HG02610 (cell line): ENCODE data around the gene SLC35F3.
A peak's percentile ranks its signal among the peaks of the same experiment; 100 is the strongest.
"Not testable (repeated sequence)": the region's sequence is repeated elsewhere in the genome, so short reads cannot be mapped to it uniquely, and the experiment has no call there.

ENCODE experiments used
- ATAC-seq: cut with Tn5 transposase; IDR thresholded peaks from one replicate; pipeline ENCODE4 v1.9.1; 2021; ENCODE audit warnings: mild to moderate bottlenecking, moderate library complexity; ENCODE audit not compliant: unreplicated experiment

SLC35F3 gene

DNA sequence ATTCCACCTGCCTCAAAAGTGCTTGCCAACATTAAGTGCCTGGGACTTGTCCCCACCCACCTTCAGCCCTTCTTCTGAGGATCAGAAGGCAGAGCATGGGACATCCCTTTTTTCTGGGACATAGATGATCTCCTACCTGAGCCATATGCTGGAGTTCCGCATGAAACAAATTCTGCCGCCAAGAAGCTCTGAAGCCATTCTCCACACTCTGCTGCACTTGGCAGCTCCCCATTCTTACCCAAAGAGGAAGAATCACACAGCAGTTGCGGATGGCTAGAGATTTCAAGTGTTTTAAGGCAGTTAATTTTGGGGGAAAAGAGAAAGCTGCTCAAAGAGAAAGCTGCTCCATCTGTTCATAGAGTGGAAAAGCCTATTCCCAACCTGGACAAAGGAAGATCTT, 271.5 kb downstream of the SLC35F3 start:
- no peak for ATAC-seq

DNA sequence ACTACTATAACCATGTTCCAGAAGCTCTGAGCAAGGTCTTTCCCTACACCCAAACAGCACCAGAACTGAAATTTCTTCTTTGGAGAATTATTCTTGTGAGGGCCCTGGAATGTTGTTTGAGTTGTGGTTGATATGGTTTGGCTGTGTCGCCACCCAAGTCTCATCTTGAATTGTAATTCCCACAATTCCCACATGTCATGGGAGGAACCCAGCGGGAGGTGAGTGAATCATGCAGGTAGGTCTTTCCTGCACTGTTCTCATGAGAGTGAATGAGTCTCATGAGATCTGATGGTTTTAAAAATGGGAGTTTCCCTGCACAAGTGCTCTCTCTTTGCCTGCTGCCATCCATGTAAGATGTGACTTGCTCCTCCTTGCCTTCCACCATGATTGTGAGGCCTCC, 272.4 kb downstream of the SLC35F3 start:
- ATAC-seq, result not testable (repeated sequence)

DNA sequence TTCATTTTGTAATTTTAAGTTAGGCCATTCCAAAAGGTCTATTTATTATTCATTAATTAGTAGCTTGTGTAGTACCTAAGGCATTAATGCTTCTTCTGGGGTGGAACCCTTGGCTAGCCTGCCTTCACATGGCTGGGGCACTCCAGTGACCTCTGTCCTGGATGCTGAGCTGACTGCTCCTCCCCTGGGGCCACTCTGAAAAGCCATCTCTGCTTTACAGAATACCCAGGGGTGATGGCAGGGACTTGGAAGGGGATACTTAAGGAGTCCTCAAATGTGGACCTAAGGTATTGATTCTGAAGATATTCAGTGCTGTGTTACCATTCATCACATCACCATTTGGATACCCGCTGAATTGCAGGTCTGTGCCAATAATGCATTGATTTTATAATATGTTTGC, 281.0 kb downstream of the SLC35F3 start:
- no peak for ATAC-seq

DNA sequence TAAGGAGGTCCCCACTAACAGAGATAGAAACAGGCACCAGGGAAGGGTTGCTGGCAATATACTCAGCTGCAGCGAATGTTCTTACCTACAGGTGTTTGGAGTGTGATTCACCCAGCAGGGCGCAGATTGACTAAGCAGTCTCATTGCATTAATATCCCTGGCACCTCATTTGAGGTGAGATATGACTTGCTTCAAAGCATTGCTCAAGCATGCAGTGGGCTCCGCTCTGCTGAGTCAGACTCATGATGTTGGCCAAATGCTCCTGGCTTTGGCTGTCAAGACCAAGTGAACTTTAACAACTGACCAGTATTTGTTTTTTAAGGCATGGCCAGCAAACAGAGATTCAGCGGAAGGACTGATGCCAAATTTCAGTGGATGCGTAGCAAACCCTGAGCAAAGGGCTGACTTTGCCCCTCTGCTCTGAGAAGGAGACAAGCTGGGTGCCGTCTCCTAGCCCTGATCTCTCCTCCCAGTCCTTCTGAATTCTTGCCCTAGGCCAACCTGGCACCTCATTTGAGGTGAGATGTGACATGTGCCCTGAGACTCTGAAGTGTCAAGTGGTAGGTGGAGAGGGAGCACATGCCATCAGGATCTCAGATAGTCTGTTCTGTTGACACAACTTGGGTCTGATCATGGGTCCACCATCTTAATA, 281.7 kb downstream of the SLC35F3 start:
- ATAC-seq, result peak; percentile 87

DNA sequence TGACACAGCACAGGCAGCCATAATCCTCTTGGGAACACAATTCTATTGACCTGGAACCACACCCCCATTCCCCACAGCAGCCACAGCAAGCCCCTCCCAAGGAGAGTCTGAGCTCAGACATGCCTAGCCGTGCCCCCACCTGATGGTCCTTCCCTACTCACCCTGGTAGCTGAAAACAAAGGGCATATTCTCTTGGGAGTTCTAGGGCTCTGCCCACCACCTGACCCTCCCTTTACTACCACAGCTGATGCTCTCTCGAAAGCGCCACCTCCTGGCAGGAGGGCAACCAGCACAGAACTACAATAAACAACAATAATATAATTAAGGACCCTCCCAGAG, 283.9 kb downstream of the SLC35F3 start:
- ATAC-seq, result no peak

DNA sequence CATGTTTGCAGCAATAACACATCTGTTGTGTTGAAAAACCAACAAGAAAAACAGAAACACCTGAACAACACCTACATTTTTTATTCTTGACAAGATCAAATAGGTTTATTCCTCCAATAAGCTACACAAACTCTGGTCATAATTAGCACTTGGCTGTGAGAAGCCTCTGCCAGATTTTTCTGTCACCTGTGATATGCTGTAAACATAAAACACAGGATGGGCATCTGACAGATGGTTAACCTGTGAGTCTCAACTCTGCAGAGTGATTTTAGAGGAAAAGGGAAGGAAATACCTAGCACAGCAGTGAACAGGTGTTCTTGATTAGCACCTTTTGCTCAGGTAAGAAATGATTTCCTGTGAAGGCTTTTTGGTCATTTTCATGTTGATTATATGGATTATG, 293.4 kb downstream of the SLC35F3 start:
- ATAC-seq, result no peak

DNA sequence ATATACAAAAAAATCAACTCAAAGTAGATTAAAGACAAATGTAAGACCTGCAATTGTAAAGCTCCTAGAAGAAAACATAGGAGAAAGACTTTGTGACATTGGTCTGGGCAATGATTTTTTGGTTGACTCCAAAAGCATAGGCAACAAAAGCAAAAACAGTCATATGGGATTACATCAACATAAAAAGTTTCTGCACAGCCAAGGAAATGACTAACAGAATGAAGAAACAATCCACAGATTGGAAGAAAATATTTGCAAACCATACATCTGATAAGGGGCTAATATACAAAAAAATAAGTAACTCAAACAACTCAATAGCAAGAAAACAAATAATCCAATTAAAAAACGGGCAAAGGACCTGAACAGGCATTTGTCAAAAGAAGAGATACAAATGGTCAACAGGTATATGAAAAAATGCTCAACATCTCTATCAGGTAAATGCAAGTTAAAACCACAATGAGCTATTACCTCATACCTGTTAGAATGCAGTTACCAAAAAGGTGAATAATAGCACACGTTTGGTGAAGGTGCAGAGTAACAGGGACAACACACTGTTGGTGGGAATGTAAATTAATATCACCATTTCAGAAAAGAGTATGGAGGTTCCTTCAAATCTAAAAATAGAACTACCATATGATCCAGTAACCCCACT, 295.1 kb downstream of the SLC35F3 start:
- no peak for ATAC-seq

DNA sequence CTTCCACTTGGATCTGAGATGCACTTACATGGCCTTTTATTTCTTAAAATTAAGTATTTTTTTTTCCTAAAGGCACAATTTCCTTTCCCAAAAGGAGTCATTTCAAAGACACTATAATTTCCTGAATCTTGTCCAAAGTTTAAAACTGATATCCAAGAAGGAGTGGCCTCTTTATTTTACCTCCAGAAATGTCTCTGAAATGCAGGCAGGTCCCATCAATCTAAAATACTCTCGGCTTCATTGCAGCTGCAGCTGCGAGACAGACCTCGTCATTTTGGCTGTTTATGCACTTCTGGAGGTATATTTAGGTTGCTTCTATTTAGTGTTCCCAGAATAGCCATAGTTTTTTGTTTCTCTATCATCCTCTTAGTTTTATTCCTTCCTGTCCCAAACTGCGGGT, 296.1 kb downstream of the SLC35F3 start:
- ATAC-seq, result no peak

DNA sequence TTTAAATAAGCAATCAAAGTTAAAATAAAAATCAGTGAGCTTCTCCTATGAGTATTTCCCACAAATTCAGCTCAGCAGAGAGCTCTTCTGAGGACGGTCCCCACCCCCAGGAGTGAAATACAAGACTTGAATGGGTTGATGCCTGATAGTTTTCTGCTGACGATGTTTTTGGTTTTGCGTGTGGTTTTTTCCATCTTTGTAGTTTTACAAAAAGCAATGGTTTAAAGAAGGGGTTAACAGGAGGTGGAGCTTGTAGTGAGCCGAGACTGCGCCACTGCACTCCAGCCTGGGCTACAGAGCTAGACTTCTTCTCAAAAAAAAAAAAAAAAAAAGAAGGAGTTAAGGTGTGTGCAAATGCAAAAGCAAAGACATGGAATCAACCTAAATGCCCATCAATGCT, 297.1 kb downstream of the SLC35F3 start:
- no peak for ATAC-seq

DNA sequence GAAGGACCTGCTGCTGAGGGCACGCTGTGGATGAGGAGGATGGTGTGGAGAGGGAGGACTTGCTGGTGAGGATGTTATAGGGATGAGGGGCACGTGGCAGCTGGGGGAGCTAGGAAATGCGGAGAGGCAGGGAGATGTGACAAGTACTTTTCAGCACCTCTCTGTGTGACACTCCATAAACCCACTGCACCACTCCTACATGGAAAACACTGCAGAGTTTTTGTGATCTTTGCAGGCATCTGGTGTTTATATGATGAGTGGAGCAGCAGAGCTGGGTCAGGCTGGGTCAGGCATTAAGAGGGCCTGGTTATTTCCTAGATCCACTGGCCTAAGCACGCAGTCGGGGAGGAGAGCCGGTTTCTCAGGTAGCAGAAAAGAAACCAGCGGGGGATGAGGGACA, 301.5 kb downstream of the SLC35F3 start:
- ATAC-seq, result no peak

DNA sequence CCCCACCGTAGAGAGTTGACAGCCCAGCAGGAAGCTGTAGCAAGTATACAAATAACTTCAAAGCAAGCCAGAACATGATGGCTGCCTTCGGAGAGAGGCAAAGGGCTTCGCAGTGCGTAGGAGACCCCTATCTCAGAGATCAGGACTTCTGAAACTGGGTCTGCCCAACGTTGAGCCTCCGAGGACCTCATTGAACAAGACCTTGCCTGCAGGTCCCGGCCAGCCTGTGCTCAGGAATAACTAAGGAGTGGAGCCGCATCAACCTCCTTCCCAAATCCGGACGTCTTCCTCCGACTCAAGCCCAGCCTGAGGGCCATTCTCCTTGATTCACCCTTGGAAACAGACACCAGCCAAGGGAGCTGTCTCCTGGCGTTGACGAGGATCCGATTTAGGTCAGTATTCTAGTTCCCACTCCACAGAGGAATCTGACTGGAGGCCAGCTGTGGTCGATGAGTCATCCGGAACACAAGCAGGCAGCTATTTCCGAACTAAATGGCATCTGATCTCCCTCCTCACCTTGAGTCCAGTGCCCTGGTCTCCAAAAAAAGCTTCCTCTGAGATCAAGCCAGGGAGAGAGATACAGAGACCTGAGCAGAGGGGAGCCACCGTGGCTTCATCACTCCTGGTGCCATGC, 302.3 kb downstream of the SLC35F3 start:
- no peak for ATAC-seq

DNA sequence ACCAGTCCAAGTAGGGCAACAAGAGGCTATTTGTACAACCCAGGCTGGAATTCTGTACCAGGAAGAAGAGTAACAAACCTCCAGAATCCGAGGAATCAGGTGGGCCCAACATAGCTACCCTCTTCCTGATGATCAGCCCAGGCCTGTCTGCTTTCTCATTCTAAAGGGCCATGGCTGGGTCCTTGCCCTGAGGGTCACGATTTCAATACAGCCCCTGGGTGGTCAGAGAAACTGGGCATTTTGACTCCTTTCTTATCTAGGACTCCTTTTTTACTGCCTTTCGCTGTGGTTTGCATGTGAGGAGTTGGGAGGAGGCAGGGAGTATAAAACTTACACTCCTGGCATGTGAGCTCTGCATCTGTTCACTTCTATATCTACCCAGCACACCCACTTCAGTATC, 303.9 kb downstream of the SLC35F3 start:
- no peak for ATAC-seq

DNA sequence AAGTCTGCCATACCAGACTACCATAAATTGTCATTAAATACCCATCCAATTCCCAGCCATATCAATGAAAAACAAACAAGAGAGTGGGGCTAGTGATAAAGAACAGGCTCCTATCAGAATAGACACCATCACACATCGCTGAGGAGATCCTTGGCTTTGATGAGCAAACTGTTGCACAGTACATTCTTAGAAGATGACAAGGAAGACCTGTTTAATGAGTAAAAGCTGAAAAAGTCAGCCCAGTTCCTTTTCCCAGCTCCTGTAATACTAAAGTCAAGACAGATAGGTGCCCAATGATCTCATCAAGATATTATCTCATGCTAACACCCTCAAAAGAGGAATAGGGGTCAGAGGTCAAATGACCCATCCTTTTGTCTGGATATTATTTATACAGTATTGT, 304.3 kb downstream of the SLC35F3 start:
- ATAC-seq, result no peak

DNA sequence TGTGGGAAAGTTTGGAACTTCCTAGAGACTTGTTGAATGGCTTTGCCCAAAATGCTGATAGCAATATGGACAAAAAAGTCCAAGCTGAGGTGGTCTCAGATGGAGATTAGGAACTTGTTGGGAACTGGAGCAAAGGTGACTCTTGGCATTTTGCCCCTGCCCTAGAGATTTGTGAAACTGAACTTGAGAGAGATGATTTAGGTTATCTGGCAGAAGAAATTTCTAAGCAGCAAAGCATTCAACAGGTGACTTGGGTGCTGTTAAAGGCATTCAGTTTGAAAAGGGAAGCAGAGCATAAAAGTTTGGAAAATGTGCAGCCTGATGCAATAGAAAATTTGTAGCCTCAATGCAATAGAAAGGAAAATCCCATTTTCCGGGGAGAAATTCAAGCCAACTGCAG, 306.0 kb downstream of the SLC35F3 start:
- ATAC-seq, result not testable (repeated sequence)

DNA sequence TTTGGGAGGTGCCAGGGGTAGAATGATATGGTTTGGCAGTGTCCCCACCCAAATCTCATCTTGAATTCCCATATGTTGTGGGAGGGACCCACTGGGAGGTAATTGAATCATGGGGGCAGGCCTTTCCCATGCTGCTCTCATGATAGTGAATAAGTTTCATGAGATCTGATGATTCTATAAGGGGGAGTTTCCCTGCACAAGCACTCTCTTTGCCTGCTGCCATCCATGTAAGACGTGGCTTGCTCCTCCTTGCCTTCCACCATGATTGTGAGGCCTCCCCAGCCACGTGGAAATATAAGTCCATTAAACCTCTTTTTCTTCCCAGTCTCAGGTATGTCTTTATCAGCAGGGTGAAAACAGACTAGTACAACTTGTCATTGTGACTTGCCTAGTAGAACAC, 307.4 kb downstream of the SLC35F3 start:
- ATAC-seq, result not testable (repeated sequence)

DNA sequence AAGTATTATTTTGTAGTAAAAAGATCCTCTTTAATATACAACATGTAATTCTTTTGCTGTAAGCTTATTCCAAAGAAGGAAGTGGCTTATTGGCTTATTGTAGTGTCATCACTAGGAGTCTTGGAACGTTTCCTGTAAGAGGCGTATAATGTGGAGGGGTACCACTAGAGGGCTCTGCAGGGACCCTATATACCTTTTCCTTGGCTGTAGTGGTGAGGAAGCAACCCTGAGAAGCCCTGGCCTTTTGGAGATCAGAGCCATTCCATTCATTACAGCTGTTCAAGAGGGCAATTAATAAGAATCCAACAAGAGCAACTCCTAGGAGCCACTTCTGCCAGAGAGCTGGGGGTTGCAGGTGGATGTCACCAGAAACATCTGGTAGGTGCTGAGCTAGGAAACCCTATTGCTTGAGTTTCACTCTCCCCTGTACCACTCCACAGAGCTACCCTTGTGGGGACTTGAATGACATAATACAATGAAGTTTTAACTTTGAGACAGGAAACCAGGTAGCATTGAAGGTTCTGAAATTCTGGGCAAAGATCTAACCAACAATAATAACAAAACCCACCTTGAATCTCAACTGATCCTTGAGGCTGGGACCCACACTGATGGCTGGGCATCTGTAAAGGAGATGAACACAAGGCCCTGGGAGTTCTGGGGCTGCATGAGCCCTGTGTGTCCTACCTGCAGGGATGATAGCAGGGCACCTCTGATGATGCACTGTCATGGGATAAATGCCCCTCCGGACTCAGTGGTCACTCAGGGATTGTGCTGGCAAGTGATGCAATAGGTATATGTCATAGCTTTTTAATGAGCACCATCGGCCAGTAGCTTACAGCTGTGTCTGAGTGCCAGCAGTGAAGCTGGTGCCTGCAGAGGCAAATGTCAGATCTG, 308.5 kb downstream of the SLC35F3 start:
- peak; percentile 48 for ATAC-seq

DNA sequence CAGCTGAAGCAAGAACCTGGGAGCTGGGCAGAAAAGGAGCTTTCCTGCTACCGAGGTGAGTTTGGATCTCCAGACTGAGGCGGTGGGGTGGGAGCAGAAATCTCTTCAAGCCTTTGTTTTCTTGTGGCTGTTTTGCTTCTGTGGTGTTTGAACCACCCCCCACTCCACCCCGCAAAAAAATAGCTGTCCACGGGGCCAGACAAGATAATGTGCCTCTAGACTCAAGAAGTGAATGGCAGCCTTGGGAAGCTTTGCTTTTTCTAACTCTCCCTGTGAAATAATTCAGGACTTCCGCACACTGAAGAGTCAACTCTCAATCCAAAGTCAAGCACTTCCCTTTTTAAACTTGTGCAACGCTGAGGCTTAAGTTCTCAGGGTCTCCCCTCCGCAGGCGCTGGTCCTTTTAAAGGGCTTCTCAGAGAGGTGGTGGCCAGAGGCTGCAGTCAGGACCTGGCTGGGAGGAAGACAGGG, 309.2 kb downstream of the SLC35F3 start:
- no peak for ATAC-seq

DNA sequence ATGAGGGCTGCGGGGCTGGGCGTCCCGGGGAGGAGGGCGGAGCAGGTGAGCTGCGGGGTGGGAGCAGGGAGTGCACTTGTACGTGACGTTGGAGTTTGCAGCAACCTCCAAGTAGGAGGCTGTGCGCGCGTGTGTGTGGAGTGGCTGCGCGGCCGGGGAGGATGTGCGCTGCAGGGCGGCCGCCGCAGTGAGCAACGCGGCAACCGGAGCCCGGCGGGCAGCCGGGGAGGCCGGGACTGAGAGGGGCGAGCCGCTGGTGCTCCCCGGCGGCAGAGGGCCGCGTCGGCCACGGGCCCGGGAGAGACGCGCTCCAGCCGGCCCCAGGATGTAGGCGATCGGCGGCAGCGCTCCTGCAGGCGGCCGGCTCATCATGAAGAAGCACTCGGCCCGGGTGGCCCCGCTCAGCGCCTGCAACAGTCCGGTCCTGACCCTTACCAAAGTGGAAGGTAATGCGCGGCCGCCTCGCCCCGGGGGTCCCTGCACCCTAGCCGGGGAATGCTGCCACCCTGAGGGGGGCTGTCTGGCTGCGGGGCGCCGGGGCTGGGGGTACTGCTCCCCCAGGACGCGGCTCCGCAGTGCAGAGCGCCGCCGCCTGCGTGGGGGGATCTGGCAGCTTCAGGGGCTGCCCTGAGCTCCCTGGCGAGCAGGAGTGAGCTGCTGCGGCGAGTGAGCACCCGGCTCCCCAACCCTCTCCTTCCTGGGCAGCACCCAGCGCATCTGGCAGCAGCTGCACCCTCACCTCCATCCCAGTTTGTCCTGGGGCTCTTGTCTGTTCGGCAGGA, 309.8 kb downstream of the SLC35F3 start:
- peak; percentile 45 for ATAC-seq

DNA sequence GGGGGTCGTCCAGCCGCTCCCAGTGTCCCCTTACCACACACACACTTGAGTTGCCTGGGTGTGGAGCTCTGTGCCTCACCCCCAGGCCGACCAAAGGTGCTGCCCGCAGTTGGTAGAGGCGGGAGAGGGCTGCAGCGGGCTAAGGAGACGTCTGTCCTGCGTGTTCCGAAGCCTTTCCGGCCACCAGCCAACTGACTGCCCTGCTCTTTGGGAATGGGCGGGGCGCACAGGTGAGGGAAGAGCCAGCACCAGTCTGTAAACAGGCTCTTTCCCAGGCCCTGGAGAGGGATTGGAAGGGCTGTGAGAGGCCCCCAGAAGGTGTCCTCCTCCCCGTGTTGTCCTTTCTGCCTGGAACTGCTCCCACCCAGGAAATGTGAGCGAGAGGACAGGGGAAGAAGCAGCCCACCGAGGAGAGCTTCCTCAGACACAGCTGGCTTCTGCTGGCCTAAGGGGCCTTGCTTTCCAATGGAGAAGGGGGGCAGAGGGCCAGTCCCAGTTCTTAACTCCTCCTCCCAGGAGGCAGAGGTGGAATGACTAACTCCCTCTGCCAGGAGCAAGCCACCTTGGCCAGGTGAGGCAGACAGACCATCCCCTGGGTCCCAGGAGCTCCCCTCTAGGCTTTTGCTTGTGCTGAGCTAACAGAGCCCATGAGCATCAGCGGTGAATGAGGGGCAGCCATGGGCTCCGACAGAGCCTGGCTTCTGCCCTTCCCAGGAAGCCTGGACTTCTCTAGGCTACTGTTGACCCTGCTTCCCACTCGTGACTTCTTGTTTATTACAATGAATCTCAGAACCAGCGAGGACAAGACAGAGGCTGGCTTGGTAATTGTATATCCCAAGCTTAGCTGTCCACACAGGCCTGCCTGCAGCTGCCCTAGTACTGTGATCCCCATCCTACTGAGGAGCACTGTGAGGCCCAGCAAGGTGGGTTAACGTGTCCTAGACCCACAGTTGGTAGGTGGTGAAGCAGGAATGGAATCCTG, 310.7 kb downstream of the SLC35F3 start:
- no peak for ATAC-seq
